ENCODE measurements around the gene FANCD2.
"Not testable (repeated sequence)": the region's sequence is repeated elsewhere in the genome, so short reads cannot be mapped to it uniquely, and the experiment has no call there.

FANCD2 gene

GRCh38 chr3:10023587-10024310 lies 2.5 kb upstream of the FANCD2 start:
- TF ChIP-seq, protein P1, sequence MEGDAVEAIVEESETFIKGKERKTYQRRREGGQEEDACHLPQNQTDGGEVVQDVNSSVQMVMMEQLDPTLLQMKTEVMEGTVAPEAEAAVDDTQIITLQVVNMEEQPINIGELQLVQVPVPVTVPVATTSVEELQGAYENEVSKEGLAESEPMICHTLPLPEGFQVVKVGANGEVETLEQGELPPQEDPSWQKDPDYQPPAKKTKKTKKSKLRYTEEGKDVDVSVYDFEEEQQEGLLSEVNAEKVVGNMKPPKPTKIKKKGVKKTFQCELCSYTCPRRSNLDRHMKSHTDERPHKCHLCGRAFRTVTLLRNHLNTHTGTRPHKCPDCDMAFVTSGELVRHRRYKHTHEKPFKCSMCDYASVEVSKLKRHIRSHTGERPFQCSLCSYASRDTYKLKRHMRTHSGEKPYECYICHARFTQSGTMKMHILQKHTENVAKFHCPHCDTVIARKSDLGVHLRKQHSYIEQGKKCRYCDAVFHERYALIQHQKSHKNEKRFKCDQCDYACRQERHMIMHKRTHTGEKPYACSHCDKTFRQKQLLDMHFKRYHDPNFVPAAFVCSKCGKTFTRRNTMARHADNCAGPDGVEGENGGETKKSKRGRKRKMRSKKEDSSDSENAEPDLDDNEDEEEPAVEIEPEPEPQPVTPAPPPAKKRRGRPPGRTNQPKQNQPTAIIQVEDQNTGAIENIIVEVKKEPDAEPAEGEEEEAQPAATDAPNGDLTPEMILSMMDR (IDR thresholded peaks at IDR 0.05; ENCODE audit: control insufficient read depth, insufficient read depth, low read depth, low read length, missing control alignments) = no peak
- DNase-seq (ENCODE audit: low read depth) = no peak
- H3K4me3 ChIP-seq (ENCODE audit: control insufficient read depth, low read depth, low read length) = no peak overlapping the region

DNA sequence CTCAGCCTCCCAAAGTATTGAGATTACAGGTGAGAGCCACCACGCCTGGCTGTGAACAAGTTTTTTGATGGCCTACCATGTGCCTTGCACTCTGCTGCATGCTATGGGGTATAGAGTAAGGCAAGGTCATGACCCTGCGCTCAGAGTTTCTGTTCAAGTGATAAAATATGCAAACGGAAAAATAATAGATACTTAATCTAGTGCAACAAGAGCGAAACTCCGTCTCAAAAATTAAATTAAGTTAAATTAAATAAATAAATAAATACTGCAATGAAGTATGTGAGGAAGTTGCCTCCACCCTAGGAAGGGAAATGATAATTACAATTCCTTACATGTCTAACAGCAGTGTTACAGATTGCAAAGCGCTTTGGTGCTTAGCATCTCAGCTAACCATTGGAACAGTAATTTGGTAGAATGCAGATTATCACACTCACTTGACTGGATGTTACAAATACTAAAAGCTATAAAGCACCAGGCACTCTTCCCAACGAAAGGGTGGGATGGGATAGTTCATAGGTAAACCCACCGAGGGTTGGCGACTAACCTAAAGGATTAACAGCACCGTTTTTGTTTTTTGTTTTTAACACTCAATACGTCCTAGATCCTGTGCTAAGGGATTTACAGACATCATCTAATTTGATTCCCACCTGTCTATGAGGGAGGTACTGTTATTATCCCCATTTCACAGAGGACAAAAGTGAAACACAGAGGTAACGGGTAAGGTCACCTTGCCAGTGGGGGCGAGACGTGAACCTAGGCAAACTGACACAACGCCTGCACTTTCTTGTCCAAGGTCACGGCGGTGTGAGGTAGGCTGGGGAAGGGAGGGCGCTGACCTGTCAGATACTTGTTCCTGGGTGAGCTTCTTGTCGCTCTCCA lies 793 bp upstream of the FANCD2 start:
- no peak for DNase-seq (ENCODE audit: low read depth)
- peak overlapping the region; percentile 86 for H3K4me3 ChIP-seq (ENCODE audit: control insufficient read depth, low read depth, low read length)
- TF ChIP-seq, protein P1 (IDR thresholded peaks at IDR 0.05; ENCODE audit: control insufficient read depth, insufficient read depth, low read depth, low read length, missing control alignments) = no peak

DNA sequence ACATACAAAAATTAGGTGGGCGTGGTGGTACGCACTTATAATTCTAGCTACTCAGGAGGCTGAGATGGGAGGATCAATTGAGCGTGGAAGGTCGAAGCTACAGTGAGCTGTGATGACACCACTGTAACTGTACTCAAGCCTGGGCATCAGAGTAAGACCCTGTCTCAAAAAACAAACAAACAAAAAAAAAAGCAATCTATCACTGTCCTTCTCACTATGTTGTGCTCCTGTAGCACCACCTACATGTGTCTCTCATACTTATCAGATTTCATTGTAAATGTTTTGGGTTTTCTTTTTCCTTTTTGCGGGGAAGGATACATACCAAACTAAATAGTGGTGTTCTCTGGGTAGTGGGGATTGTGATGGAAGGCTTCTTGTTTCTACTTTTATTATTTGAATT lies 14.8 kb downstream of the FANCD2 start:
- TF ChIP-seq, protein P1 (IDR thresholded peaks at IDR 0.05; ENCODE audit: control insufficient read depth, insufficient read depth, low read depth, low read length, missing control alignments) = no peak
- no peak for DNase-seq (ENCODE audit: low read depth)
- no peak overlapping the region for H3K4me3 ChIP-seq (ENCODE audit: control insufficient read depth, low read depth, low read length)

DNA sequence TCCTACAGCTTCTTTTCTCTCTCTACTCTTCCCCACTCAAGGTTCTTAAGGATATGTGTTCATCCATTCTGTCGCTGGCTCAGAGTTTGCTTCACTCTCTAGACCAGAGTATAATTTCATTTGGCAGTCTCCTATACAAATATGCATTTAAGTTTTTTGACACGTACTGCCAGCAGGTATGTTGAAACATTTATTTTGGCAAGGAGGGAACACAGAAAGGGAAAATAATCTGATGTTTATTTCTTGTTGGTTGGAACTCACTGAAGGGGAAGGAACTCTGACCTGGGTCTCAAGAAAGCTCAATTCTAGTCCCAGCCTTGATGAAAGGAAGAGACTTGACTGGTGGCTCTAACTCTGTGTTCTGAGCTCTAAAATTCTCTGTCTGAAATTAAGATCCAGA lies 21.6 kb downstream of the FANCD2 start:
- TF ChIP-seq, protein P1 (IDR thresholded peaks at IDR 0.05; ENCODE audit: control insufficient read depth, insufficient read depth, low read depth, low read length, missing control alignments) = no peak
- DNase-seq (ENCODE audit: low read depth) = no peak
- H3K4me3 ChIP-seq (ENCODE audit: control insufficient read depth, low read depth, low read length) = no peak overlapping the region

DNA sequence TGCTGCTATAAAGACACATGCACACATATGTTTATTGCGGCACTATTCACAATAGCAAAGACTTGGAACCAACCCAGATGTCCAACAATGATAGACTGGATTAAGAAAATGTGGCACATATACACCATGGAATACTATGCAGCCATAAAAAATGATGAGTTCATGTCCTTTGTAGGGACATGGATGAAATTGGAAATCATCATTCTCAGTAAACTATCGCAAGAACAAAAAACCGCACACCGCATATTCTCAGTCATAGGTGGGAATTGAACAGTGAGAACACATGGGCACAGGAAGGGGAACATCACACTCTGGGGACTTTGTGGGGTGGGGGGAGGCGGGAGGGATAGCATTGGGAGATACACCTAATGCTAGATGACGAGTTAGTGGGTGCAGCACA lies 26.8 kb downstream of the FANCD2 start:
- DNase-seq (ENCODE audit: low read depth); H3K4me3 ChIP-seq (ENCODE audit: control insufficient read depth, low read depth, low read length): not testable (repeated sequence)

DNA sequence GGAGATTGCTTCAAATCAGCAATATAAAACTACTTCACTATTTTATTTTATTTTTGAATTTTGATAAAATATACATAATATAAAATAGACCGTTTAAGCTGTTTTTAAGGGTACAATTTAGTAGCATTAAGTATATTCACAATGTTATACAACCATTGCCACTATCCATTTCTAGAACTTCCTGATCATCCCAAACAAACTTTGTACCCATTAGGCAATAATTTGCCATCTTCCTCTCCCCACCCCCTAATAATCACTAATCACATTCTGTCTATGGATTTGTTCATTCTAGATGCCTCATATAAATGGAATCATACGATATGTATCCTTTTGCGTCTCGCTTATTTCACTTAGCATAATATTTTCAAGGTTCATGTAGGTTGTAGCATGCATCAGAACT lies 28.9 kb downstream of the FANCD2 start:
- TF ChIP-seq, protein P1 (IDR thresholded peaks at IDR 0.05; ENCODE audit: control insufficient read depth, insufficient read depth, low read depth, low read length, missing control alignments) = no peak
- H3K4me3 ChIP-seq (ENCODE audit: control insufficient read depth, low read depth, low read length) = no peak overlapping the region
- DNase-seq (ENCODE audit: low read depth) = no peak

GRCh38 chr3:10070077-10070476 lies 43.8 kb downstream of the FANCD2 start:
- not testable (repeated sequence) for H3K4me3 ChIP-seq (ENCODE audit: control insufficient read depth, low read depth, low read length); DNase-seq (ENCODE audit: low read depth)
